ENCODE data around the gene TTLL10.

DNA sequence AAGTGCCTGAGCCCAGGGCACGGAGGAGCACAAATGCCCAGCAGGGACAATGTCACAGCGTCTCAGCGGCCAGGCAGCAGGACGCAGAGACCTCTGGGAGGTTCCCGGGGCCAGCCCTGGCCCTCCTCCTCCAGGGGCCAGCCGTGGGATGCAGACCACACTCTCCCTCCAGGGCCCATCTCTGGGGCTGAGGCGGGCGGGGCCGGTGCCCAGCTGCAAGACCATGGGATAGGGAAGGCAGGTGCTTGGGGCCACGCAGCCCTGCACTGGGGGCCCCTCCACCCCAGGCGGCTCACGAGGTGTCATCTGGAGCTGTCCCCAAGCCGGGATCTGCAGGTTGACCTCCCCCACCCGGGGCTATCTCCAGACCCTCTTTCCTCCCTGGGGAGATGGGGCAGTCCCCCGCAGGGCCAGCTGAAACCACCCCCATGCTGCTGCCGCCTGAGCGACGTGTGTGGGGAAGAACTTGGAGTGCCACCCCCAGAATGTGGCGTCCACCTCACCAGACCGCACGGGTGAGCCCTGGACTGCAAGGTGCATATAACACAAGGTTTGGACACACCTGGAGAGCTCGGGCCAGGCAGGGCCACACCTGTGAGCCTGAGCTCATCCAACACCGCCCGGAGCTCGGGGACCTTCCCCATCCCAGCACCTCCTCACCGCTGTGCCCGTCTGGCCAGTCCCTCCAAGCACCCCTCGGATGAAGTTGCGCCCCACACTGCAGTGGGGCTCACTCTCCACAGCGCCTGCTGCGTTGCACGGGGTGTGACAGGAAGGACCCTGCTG lies 4.1 kb upstream of the TTLL10 start:
- TF ChIP-seq, protein P1, sequence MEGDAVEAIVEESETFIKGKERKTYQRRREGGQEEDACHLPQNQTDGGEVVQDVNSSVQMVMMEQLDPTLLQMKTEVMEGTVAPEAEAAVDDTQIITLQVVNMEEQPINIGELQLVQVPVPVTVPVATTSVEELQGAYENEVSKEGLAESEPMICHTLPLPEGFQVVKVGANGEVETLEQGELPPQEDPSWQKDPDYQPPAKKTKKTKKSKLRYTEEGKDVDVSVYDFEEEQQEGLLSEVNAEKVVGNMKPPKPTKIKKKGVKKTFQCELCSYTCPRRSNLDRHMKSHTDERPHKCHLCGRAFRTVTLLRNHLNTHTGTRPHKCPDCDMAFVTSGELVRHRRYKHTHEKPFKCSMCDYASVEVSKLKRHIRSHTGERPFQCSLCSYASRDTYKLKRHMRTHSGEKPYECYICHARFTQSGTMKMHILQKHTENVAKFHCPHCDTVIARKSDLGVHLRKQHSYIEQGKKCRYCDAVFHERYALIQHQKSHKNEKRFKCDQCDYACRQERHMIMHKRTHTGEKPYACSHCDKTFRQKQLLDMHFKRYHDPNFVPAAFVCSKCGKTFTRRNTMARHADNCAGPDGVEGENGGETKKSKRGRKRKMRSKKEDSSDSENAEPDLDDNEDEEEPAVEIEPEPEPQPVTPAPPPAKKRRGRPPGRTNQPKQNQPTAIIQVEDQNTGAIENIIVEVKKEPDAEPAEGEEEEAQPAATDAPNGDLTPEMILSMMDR (IDR thresholded peaks at IDR 0.05): no peak
- no peak for TF ChIP-seq POLR2A (IDR thresholded peaks at IDR 0.05)
